Mesenteric fat pad (tissue), 1 donor: Measurements from ENCODE around the gene PCDHGA2. TPM values are rescaled to one million over a fixed set of nuclear protein-coding genes. Genes with fewer than 3 reads are reported as not detected.
"Not testable (repeated sequence)": the region's sequence is repeated elsewhere in the genome, so short reads cannot be mapped to it uniquely, and the experiment has no call there.

Source experiments
- DNase-seq: peaks from one replicate; pipeline ENCODE4 v3.0.0-alpha.2; 2020; ENCODE audit warnings: low spot score
- long read RNA-seq: library from polyadenylated mRNA; unstranded; transcript quantifications from one replicate; pipeline ENCODE4 v2.0.0, GENCODE V29; 2020
- total RNA-seq: library from RNA; stranded (reverse); fragmentation: NEBNext Ultra II Directional; extraction: Animal tissue kit (Norgen Biotek cat#: 25700); gene quantifications from one replicate; pipeline ENCODE4 v1.2.1, GENCODE V29; 2021
- donor health status: DM: yes; HTN: yes; CAD: no.

The PCDHGA2 gene
- 3.7 TPM for total RNA-seq
- long read RNA-seq: 0 reads

GRCh38 chr5:141338538-141339306, at the start of gene PCDHGA2:
Gene PCDHGA2, plus strand, starts transcription at chr5:141338760.
- DNase-seq: no peak

- DNase-seq: no peak
Measured at GRCh38 chr5:141298376-141298775, 40.2 kb upstream of the PCDHGA2 start.

GRCh38 chr5:141303756-141304155, 34.8 kb upstream of the PCDHGA2 start, which contains the start of gene SLC25A2:
Gene SLC25A2, minus strand, starts transcription at chr5:141304049. Its CDS starts 184 bp downstream, at chr5:141303865.
- no peak for DNase-seq

GRCh38 chr5:141306630-141307029, 31.9 kb upstream of the PCDHGA2 start:
- no peak for DNase-seq

GRCh38 chr5:141313711-141314110, 24.8 kb upstream of the PCDHGA2 start:
- no peak for DNase-seq

- not testable (repeated sequence) for DNase-seq
Measured at GRCh38 chr5:141316963-141317362, 21.6 kb upstream of the PCDHGA2 start.

- no peak for DNase-seq
Measured at GRCh38 chr5:141319202-141319601, 19.4 kb upstream of the PCDHGA2 start.

GRCh38 chr5:141319699-141320098, 18.9 kb upstream of the PCDHGA2 start:
- no peak for DNase-seq

- peak; percentile 96 for DNase-seq
Measured at GRCh38 chr5:141320225-141321169, 18.1 kb upstream of the PCDHGA2 start, which contains the start of gene TAF7. Gene TAF7, minus strand, starts transcription at chr5:141320784. Its CDS starts 740 bp downstream, at chr5:141320044.

GRCh38 chr5:141322261-141322660, 16.3 kb upstream of the PCDHGA2 start:
- DNase-seq: no peak

GRCh38 chr5:141326088-141326854, 12.3 kb upstream of the PCDHGA2 start:
- DNase-seq: no peak

- DNase-seq: no peak
Measured at GRCh38 chr5:141328231-141328630, 10.3 kb upstream of the PCDHGA2 start.

- DNase-seq: no peak
Measured at GRCh38 chr5:141330299-141331080, 8.1 kb upstream of the PCDHGA2 start, which contains the start of gene PCDHGA1. Gene PCDHGA1, plus strand, starts transcription at chr5:141330514.

- DNase-seq: not testable (repeated sequence)
Measured at GRCh38 chr5:141332571-141332970, 6.0 kb upstream of the PCDHGA2 start.

- not testable (repeated sequence) for DNase-seq
Measured at GRCh38 chr5:141340781-141341354, 2.3 kb downstream of the PCDHGA2 start.

- DNase-seq: no peak
Measured at GRCh38 chr5:141342773-141343172, 4.2 kb downstream of the PCDHGA2 start.

- no peak for DNase-seq
Measured at GRCh38 chr5:141343242-141343952, 4.8 kb downstream of the PCDHGA2 start, which contains the start of gene PCDHGA3. Gene PCDHGA3, plus strand, starts transcription at chr5:141343829. Its CDS starts 205 bp downstream, at chr5:141344034.

GRCh38 chr5:141343953-141344463, 5.4 kb downstream of the PCDHGA2 start:
- no peak for DNase-seq

- DNase-seq: no peak
Measured at GRCh38 chr5:141345327-141345726, 6.8 kb downstream of the PCDHGA2 start.
